Activated CD4-positive, CD25-positive, alpha-beta regulatory T cell treated with anti-CD3 and anti-CD28 coated beads, Interleukin-2, amount 50 U/mL, for 24 hours (primary cell): ENCODE results near the gene TMEM204.

Source experiments
- ATAC-seq, 2 donors: fragments of 150-1000 bp; cut with Tn5 transposase; one replicate each; pipeline ENCODE4 v1.10.0; 2021; ENCODE audit warnings: mild to moderate bottlenecking in 1 of 2, moderate library complexity in 1 of 2

Gene TMEM204

DNA sequence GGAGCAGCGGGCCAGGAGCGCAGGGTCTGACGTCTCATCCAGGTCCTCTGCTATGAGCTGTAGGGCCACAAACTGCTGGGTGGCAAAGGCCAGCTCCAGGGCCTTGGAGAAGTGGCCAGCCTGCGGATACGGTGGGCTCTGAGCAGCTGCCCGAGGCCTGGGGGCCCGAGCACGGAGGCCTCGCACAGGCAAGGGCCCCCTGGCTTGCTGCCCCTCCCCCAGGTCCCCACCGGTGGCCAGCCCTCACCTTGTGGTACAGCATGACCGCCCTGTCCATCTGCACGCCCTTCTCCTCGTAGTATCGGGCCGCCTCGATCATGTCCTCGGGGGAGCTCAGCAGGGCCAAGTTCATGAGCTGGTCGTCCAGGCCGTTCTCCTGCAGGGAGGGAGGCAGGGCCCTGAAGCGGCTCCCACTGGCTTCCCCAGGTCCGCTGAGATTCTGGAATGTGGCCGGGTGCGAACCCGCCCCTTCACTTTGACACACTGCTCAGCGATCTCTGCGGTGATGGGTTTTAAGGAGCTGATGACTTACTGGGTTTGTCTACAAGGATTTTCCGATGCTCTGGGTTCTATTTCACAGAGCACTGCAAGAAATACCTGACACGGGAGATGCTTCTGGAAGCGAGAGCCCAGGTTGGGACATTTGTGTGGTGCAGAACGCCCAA lies 9.8 kb upstream of the TMEM204 start:
- ATAC-seq = no peak

DNA sequence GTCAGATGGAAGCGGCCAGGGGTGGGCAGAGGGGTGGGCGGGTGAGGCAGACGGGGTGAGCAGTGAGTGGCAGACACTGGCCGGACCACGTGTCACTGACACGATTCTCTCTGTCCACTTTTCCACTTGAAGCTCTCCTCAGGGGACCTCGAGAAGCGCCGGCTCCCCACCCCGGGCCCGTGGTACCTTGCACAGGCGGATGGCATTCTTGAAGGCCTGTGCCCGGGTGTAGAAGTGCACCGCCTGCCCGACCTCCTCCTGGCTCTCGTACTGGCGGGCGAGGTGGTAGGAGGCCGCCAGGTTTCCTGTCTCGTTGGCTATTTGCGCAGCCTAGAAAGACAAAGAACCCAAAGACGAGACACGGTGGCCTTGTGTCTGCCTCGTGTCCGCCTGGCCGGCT lies 9.1 kb upstream of the TMEM204 start:
- no peak for ATAC-seq

DNA sequence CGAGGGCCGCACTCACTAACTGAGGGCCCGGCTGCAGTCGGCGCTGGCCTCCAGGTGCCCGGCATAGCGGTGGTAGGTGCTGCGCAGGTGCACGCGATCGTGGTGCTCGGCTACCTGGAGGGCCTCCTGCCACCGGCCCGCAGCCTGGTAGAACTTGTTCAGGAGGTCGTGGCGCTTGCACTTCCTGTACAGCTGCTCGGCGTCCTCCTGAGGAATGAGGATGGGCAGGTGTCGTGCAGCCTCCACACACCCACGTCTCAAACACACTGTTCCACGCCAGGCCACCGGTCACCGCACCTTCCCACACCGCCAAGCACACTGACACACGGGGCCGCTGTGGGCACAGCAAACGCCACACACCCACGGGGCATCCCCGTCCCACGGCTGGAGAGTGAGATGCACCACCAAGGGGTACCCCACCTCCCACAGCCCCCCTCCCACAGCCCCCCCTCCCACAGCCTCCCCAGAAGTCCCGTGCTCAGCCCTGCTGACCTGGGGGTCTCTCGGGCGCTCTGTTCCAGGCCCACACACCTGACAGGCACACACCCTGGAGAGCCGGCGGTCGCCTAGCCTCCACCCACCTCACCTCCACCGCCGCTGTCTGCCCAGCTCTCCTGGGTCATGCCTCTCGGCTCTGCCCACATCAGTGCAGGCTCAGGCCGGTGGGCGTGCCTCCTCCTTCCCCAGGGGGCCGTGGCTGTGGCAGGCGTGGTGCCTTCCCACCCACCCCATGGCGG lies 7.4 kb upstream of the TMEM204 start:
- peak in 1 of 2 donors; percentile 36 for ATAC-seq

DNA sequence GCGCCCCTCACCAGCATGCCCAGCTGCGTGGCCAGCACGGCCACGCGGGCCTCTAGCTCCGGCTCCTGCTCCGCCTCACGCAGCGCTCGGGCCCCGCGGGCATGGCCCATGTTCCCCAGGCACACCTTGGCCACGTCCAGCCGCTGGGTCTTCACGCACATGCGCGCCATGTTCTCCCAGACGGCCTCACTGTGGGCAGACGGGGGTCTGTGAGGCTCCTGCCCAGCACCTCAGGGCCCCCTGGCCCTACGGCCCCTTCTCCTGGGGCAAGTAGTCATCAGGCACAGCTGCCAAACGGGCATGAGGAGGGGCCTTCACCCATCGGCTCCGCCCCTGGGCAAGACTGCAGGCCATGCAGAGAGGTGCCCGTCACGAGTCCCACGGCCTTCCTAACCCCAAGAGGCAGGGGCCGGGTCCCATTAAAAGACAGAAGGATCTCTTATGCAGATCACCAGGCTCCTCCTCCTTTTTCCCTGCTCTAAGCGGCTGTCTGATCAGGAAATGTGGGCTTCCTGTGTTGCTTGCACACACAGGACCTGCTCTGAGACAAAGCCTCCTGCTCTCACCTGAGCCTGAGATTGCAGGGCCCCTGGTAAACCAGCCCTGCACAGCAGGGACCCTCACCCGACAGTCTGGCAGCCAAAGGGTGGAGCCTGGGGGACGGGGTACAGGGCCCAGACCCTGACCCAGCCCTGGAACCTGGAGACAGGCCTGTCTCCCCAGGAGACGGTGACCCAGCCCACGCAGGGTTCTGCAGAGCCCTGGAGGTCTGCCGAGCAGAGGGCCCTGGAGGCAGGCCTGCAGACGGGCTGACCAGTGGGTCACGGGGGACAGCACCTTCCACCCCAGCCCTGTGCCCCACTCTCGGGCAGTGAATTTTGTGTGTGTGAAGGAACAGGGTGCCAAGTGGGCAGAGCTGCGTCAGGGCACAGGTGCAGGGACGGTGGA lies 6.6 kb upstream of the TMEM204 start:
- ATAC-seq = peak in 1 of 2 donors; percentile 35

DNA sequence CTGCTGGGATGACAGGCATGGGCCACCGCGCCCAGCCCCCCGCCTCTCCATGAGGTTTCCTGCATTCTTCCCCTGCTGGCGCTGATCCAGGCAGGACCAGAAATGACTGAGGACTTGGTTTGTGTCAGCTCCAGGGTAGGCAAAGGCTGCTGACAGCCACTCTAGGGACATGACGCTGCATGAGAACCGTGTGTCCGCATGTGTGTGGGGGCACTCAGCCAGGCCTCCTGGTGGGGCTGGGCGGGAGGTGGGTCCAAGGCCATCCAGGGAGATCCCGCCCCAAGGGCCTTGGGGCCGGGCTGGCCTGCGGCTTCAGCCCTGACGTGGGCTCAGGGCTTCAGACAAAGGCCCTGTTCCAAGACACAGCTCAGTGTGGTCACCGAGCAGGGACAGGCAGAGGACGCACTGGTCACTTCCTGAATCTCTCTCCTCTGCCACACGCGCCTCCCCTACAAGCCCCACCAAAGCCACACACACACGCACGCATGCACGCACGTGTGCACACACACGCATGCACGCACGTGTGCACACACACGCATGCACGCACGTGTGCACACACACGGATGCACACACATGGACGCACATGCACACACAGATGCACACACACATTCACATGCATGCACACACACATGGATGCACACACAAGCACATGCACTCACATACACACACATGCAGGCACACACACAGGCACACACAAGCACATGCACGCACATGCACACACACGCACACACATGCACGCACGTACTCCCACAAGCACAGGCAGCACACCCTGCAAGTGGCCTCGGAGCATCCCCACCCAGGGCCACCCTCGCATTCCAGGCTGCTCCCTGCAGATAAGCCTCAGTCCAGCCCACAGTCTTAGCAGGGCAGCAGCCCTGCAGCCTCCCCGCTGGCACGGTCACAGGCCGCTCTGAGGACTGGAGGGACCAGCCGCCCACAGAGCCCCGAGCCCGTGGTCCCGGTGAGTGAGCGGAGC lies 5.3 kb upstream of the TMEM204 start:
- ATAC-seq = no peak

DNA sequence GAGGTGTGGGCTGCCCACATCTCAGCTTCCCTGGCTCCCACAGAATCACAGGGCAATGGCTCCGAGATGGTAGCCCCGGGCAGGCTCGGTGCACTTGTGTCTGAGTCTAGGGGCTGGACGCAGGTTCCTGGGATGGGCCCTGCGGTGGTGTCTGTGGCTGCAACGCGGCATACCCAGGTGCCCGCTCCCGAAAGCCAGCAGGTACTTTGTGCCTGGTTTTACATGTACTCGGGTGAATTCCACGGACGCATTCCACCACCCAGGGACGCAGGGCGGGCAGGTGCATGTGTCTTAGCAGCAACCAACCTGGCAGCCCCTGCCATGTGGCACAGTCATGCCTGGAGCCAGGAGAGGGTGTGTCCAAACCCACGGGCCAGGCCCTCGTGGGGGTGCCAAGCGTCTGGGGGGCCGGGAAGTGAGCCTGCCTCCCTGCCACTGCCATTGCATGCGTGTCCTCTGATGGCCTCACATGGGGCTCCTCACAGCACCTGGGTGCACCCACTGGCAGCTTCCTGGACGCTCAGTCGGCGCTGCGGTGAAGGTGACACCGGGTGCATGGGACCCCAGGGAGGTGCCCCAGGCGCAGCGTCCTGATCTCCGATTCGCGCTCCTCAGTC lies 4.4 kb upstream of the TMEM204 start:
- no peak for ATAC-seq

DNA sequence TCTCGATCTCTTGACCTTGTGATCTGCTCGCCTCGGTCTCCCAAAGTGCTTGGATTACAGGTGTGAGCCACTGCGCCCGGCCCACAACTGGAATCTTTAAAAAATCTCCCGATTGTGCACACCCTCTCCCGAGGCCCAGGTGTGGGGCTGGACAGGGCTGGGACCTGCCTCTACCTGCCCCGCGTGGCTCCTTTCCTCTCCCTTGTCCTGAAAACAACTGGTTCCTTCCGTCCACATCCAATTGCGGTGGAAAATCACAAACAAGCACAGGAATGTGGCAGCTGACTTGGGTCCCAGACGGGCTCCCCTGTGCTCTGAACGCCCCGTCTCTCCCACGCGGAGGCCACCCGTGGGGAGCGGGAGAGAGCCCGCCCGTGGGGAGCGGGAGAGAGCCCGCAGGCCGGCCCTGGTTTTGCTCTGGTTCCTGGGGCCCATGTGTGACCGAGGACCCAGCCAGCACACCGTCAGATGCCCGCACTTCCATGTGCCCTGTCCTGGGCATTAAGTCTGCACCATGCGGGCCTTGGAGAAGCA lies 3.0 kb upstream of the TMEM204 start:
- no peak for ATAC-seq

DNA sequence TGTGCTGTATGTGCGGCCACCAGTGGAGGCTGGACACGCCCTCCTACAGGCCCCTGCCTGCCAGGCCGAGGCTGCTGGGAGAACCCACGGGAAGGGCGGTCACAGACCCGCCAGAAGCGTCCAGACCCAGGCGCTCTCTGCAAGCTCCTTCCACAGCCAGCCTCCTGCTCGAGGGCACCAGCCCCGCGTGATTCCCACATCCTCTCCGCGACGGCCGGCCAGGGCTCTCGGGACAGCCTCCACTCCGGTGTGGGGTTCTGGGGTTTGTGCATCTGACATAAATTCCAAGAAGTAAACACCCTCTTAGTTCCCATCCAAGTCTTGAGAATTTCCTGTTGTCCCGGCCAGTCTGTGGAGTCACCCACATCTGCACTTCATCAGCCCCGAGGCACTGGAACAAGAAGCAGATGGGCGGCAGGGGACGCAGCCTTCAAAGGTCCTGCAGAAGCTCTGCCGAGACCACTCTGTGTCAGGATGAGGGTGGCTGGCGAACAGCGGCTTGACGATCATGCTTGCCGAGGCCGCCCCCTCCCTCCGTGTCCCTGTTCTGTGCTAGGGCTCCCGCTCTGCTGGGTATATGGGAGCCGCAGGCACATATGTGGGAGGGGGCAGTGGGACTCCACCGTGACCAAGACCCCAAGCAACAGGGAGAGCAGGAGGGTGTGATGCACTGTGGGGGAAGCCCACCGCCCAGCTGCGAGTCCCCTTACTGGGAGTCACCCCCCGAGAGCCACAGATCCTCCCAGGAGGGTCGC lies 2.4 kb upstream of the TMEM204 start:
- ATAC-seq = no peak

DNA sequence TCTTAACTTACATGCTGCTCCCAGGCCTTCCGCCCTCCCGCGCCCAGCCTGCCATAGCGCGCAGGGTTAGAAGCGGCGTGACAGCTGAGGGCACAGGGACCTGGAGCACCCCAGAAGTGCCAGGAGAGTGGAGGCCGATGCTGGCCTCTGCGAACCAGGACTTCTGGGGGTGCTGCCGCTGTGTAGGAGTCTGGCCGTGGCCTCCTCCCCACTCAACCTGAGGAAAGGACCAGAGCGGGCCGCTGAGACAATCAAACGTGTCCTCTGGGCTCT lies 1.9 kb upstream of the TMEM204 start:
- no peak for ATAC-seq

DNA sequence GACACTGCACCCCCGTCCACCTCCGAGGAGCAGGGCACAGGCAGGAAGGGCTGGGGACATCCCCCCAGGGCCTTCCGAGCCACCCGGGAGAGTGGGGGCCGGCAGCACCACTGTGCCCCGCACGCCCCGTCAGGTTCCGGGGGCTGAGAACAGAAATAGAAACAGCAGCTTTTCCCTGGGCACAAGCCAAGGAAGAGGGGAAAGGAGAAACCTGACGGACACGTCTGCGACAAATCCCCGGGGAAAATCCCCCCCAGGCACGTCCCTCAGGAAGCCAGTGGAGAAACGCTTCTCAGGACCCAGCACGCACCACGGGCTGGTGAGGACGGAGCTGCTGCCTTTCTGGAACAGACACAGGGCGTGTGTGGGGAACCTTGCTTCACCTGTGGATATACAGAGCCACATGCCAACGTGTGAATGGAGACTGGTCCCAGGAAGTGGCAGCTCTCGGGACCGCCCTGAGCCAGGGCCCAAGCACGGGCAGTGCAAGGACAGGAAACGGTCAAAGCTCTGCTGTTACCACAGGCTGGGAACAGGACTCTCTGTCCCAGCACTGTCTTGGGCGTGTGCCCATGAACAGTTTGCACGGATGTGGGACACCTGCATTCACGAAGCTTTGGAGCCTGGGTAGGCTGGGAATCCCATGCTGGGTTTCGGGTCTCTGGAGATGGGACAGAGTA lies 1.2 kb upstream of the TMEM204 start:
- ATAC-seq = no peak

DNA sequence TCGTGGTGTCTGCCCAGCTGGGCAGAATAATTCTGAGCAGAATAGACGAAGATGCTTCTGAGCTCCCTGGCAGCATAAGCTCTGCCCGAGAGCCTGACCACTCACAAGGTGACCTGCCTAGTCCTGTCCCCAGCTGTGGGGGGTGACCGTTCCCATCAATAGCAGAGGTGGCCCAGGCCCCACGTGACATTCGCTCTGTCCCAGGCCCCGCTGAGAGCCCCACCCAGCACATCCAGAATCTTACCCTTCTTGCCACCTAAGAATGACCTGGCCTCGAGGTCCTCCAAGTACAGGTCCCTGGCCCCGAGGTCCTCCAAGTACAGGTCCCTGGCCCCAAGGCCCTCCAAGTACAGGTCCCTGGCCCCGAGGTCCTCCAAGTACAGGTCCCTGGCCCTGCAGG lies 695 bp upstream of the TMEM204 start:
- ATAC-seq = no peak

DNA sequence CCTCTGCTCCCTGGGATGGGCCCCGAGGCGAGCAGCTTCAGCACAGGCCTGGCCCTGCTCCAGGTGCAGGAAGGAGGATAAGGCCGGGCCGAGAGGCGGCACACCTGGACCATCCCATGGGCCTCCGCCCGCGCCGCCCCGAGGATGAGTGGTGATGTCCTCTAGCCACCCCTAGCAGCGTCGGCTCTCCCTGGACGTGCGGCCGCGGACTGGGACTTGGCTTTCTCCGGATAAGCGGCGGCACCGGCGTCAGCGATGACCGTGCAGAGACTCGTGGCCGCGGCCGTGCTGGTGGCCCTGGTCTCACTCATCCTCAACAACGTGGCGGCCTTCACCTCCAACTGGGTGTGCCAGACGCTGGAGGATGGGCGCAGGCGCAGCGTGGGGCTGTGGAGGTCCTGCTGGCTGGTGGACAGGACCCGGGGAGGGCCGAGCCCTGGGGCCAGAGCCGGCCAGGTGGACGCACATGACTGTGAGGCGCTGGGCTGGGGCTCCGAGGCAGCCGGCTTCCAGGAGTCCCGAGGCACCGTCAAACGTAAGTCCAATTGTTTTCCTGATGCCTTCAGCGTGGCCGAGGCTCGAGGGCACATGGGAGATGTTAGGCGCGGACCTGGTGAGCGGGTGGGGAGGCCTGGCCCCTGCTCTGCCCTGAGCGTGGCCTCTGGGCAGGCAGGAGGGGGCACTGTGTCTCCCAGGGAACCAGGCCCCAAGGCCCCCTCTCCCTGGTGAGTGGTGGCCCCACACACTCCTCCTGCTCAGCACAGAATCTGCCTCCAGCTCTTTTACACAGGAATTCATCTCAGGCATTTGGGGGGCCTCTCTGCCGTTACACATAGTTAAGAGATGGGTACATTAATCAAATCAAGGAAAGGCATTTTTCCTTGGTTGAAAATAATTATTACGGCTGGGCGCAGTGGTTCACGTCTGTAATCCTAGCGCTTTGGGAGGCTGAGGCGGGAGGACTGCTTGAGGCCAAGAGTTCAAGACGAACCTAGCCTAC lies 855 bp downstream of the TMEM204 start:
- ATAC-seq = peak; percentile 26 to 39

DNA sequence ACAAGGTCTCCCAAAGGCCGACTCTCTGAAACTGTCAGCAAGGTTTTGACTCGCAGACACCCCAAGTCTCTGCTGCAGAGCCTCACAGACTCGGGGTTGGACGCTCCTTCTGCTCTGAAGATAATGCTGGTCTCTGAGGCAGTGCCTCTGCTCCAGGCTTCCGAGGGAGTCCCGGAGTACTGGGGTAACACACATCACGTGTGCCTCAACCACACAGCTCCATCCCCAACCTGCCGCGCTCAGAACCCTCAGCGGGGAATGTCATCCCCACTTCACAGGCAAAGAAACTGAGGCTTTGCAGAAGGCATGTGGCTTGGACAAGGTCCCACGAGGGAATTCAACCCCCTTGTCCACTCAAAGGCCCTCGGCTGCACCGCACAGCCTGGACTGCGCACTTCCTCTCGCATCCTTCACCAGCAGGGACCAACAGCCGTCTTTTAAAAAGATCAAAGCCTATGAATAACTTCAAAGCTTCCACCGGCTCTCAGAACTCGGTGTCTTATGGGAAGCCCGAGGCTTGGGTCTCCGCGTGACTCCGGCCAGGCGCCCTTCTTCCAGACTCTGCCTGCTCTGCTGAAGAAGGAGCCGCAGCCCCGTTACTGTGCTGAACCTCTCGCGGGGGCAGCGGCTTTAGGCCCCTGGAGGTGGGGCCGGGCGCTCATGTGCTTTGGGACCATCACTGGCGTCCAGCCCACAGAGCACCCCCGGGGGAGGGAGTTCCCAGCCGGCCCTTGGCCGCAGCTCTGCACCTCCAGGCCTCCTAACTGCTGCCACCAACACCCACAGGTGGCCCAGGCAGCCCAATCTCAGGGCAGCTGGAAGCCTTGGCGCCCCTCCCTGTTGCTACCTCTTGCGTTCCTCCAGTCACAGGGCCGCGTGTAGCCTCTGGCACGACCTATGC lies 2.2 kb downstream of the TMEM204 start:
- peak; percentile 27 to 36 for ATAC-seq

DNA sequence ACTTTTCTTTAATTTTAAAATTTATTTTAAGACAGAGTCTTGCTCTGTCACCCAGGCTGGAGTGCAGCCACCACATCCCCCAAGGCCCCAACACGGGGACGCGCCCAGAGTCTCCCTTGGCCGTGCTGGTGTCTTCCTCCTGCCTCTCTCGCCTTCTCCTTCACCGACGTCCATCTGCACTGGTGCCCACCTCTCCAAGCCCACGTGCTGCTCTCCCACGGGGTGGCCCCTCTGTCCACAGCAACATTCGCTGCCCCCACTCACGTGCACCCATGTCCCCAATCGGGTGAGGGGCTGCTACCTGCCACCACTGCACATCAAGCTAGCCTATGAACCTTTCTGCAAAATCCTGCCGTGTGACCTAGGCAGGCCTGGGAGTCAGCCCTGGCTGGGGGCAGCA lies 3.1 kb downstream of the TMEM204 start:
- no peak for ATAC-seq

DNA sequence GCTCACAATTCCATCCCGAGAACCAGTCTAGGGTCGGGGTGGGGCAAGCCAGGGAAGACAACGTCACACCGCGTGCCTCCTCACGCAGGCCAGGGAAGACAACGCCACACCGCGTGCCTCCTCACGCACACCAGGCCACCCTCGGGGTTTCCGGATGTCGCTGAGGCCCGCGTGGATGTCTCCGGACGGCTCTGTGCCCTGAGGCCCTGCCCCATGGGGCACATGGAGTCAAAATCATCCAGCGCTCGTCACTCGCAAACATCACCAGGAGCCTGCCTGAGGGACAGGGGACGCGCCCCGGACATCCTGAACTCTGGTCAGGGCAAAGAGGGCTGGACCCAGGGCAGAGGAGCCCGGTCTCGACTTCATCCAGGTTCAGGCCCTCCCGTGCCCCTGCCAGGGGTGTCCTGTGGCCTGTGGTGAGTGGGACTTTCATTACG lies 3.7 kb downstream of the TMEM204 start:
- ATAC-seq = no peak

DNA sequence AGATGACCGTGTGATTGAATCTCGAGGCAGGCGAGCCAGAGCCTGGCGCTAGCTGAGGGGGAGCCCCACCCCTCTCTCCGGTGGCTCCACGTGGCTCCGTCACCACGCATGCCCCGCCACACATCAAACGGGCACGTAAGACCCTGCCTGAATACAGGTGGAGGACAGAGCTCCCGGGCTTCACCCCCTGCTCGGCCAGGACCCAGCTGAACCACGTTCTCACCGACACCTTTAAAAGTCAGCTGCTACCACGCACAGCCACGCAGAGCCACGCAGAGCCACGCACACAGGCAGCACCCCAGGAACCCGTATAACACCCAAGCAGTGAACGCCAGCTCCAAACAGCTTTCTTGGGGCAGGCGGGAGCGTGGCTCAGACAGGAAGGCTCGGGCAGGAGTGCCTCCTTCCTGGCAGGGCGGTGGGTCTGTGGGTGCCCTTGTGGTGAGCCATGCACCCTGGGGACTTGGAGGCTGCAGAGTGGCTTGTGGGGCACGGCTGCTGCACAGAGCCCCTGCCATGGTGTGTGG lies 4.4 kb downstream of the TMEM204 start:
- ATAC-seq = no peak

DNA sequence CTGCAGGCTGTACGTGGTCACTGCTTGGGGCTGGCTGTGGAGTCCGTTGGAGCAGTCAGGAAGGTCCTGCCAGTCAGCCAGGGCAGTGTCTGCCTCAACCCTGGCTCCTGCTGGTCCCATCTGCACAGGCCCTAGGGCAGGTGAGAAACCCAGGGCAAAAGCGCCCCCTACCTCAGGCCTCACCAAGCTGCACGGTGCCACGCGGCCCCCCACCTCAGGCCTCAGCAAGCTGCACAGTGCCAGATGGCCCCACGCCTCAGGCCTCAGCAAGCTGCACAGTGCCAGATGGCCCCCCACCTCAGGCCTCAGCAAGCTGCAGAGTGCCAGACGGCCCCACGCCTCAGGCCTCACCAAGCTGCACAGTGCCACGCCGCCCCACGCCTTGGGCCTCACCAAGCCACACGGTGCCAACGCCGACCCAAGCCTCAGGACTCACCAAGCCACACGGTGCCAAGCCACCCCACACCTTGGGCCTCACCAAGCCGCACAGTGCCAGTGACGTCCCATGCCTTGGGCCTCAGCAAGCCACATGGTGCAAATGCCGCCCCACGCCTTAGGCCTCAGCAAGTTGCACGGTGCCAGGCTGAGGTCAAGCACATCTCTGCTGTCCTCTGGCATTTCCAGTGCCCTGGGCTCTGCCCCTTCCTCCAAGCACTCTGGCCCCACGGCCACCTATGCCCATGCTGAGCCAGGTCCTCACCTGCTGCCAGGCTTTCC lies 5.5 kb downstream of the TMEM204 start:
- ATAC-seq = no peak
